SK-N-MC (cell line): Measurements from ENCODE around the gene CREB3L2.

Source experiments
- EZH2 ChIP-seq: fragments of 200-600 bp; sonication (generic); IDR thresholded peaks from one replicate; pipeline ENCODE4 v1.6.1; 2017; ENCODE audit warnings: antibody characterized with exemption
- FOXP2 ChIP-seq: optimal IDR thresholded peaks from 2 replicates; pipeline ENCODE3; 2011; ENCODE audit warnings: mild to moderate bottlenecking, moderate library complexity; ENCODE audit not compliant: insufficient read depth; ENCODE audit errors: extremely low read length, control extremely low read depth
- POLR2AphosphoS5 ChIP-seq: IDR thresholded peaks from 2 replicates; pipeline ENCODE4 v1.6.1; 2012; ENCODE audit warnings: mild to moderate bottlenecking, low read depth, low read length, borderline replicate concordance

GRCh38 chr7:137838706-137839315 is 163.1 kb downstream of the CREB3L2 start:
- TF ChIP-seq POLR2AphosphoS5: no peak
- no peak for TF ChIP-seq EZH2
- no peak for TF ChIP-seq FOXP2
